OCI-LY3 (cell line): Measurements from ENCODE around the gene PDIA5.

Experiments used
- H2AFZ ChIP-seq: fragments of 200-600, 300-600 bp; shearing (Covaris generic); 2 replicates; pipeline ENCODE4 v1.6.0; 2014; ENCODE audit warnings: antibody characterized with exemption, low read depth, low read length
- H3K27ac ChIP-seq: fragments of 200-600, 300-600 bp; sonication (generic); 2 replicates; pipeline ENCODE4 v1.5.1; 2014; ENCODE audit warnings: mild to moderate bottlenecking, low read length, moderate library complexity, mixed read lengths
- H3K27me3 ChIP-seq: fragments of 200-600, 300-600 bp; sonication (generic); 2 replicates; pipeline ENCODE4 v1.6.1; 2014; ENCODE audit warnings: low read depth, low read length, mixed read lengths
- H3K36me3 ChIP-seq: fragments of 200-600, 300-600 bp; sonication (generic); replicated peaks from 2 replicates; pipeline ENCODE3; 2014; ENCODE audit warnings: low read depth, low read length, mixed read lengths
- H3K4me1 ChIP-seq: fragments of 300-600, 200-600 bp; sonication (generic); 2 replicates; pipeline ENCODE4 v1.6.1; 2014; ENCODE audit warnings: low read length, mixed read lengths
- H3K4me2 ChIP-seq: fragments of 200-600, 300-600 bp; sonication (generic); 2 replicates; pipeline ENCODE4 v1.6.1; 2014; ENCODE audit warnings: low read length, mixed read lengths
- H3K4me3 ChIP-seq: fragments of 300-600, 200-600 bp; sonication (generic); 2 replicates; pipeline ENCODE4 v1.5.1; 2014; ENCODE audit warnings: antibody characterized with exemption, mild to moderate bottlenecking, low read length, moderate library complexity
- H3K79me2 ChIP-seq: fragments of 300-600, 200-600 bp; shearing (Covaris generic); 2 replicates; pipeline ENCODE4 v1.6.1; 2014; ENCODE audit warnings: mild to moderate bottlenecking, low read length, mixed read lengths
- H3K9ac ChIP-seq: fragments of 300-600, 200-600 bp; shearing (Covaris generic); 2 replicates; pipeline ENCODE4 v1.6.0; 2014; ENCODE audit warnings: mild to moderate bottlenecking, low read length, moderate library complexity
- H3K9me3 ChIP-seq: fragments of 200-600, 300-600 bp; shearing (Covaris generic); 2 replicates; pipeline ENCODE4 v1.6.1; 2014; ENCODE audit warnings: low read length, mixed read lengths; ENCODE audit not compliant: insufficient read depth
- H4K20me1 ChIP-seq: fragments of 200-600, 300-600 bp; sonication (generic); 2 replicates; pipeline ENCODE4 v1.6.1; 2016; ENCODE audit warnings: low read length, mixed read lengths; ENCODE audit not compliant: insufficient read depth
- EZH2phosphoT487 ChIP-seq: fragments of 200-600 bp; shearing (Covaris generic); IDR thresholded peaks from 2 replicates; pipeline ENCODE4 v1.6.1; 2018; ENCODE audit warnings: antibody characterized with exemption, mixed run types, low read depth
- TF ChIP-seq, protein P1 (sequence below): fragments of 200-600, 300-600 bp; sonication (generic); IDR thresholded peaks from 2 replicates; pipeline ENCODE4 v1.5.1; 2014; ENCODE audit warnings: antibody characterized with exemption, low read length, low read depth

Gene PDIA5

DNA sequence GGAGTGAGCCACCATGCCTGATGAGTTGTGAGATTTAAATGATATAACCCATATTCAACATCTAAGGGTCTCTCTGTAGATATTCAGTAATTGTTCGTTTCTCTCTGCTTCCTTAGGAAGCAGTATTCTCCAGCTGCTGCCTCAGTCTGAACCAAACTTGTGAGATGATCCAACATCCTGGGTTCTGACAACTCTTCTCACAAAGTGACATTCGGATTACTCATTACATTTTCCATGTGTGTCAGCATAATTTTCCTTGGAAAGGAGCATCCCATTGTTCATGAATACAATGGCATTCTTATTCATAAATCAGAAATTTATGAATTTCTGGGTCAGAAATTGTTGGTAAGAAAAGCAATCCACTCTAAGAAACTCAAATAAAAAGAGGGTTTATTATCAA lies 119.9 kb downstream of the PDIA5 start:
- no peaks in the 10 kb centered on the region for H3K36me3 ChIP-seq
- H3K9ac ChIP-seq = no peak overlapping the region

DNA sequence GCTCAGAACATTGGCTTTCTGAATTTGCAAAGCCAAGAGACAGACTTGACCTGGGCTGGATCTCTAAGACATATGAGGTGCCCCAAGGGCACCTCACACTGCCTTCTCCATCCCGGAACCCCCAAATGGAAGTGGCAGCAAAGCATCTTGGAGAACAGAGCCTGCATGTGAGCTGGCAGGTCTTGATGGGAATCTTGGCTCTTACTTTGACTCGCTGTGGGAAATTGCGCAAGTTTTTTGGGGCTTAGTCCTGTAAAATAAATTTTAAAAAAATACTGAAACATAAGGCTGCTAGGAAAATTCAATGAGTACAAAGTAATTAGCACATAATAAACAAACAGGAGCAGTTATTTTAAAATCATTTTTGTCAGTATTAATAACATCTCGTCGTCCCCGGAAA lies 121.2 kb downstream of the PDIA5 start:
- Histone ChIP-seq H2AFZ (no peak overlapping the region), H3K9me3 (no peaks in the 10 kb centered on the region), H4K20me1 (no peaks in the 10 kb centered on the region), H3K27me3 (no peaks in the 10 kb centered on the region), H3K4me2 (no peak overlapping the region), H3K9ac (no peak overlapping the region), H3K4me3 (no peak overlapping the region), H3K79me2 (no peaks in the 10 kb centered on the region), H3K36me3 (no peaks in the 10 kb centered on the region), H3K4me1 (no peaks in the 10 kb centered on the region), H3K27ac (no peak overlapping the region)
- TF ChIP-seq EZH2phosphoT487 = no peak
- TF ChIP-seq, protein P1, sequence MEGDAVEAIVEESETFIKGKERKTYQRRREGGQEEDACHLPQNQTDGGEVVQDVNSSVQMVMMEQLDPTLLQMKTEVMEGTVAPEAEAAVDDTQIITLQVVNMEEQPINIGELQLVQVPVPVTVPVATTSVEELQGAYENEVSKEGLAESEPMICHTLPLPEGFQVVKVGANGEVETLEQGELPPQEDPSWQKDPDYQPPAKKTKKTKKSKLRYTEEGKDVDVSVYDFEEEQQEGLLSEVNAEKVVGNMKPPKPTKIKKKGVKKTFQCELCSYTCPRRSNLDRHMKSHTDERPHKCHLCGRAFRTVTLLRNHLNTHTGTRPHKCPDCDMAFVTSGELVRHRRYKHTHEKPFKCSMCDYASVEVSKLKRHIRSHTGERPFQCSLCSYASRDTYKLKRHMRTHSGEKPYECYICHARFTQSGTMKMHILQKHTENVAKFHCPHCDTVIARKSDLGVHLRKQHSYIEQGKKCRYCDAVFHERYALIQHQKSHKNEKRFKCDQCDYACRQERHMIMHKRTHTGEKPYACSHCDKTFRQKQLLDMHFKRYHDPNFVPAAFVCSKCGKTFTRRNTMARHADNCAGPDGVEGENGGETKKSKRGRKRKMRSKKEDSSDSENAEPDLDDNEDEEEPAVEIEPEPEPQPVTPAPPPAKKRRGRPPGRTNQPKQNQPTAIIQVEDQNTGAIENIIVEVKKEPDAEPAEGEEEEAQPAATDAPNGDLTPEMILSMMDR = no peak

More for the DNA sequence above, 119.9 kb downstream of the PDIA5 start:
- H3K9me3 ChIP-seq = no peaks in the 10 kb centered on the region
- no peak overlapping the region for H2AFZ ChIP-seq
- H3K27ac ChIP-seq = no peak overlapping the region
- H4K20me1 ChIP-seq = no peaks in the 10 kb centered on the region
- no peak overlapping the region for H3K4me3 ChIP-seq
- no peak for TF ChIP-seq EZH2phosphoT487
- TF ChIP-seq, protein P1 = no peak
- H3K4me2 ChIP-seq = no peak overlapping the region
- no peaks in the 10 kb centered on the region for H3K4me1 ChIP-seq
- no peaks in the 10 kb centered on the region for H3K27me3 ChIP-seq
- no peaks in the 10 kb centered on the region for H3K79me2 ChIP-seq

- TF ChIP-seq EZH2phosphoT487 = no peak
- TF ChIP-seq, protein P1 = no peak
- Histone ChIP-seq H3K4me1 (no peaks in the 10 kb centered on the region), H3K9me3 (no peaks in the 10 kb centered on the region), H3K27ac (no peak overlapping the region), H3K79me2 (no peaks in the 10 kb centered on the region), H3K36me3 (no peaks in the 10 kb centered on the region), H2AFZ (no peak overlapping the region), H3K9ac (no peak overlapping the region), H3K4me3 (no peak overlapping the region), H3K27me3 (no peaks in the 10 kb centered on the region), H4K20me1 (no peaks in the 10 kb centered on the region), H3K4me2 (no peak overlapping the region)
These were observed 126.8 kb downstream of the PDIA5 start for GRCh38 chr3:123193448-123194101.

GRCh38 chr3:123194552-123194951 lies 127.7 kb downstream of the PDIA5 start:
- Histone ChIP-seq H3K4me2 (no peak overlapping the region), H3K4me1 (no peaks in the 10 kb centered on the region)
- TF ChIP-seq, protein P1 = no peak

More at GRCh38 chr3:123194552-123194951, 127.7 kb downstream of the PDIA5 start:
- H3K36me3 ChIP-seq = no peaks in the 10 kb centered on the region
- H4K20me1 ChIP-seq = no peaks in the 10 kb centered on the region
- H3K27me3 ChIP-seq = no peaks in the 10 kb centered on the region
- no peak overlapping the region for H3K4me3 ChIP-seq
- no peaks in the 10 kb centered on the region for H3K79me2 ChIP-seq
- H3K9me3 ChIP-seq = no peaks in the 10 kb centered on the region
- no peak overlapping the region for H3K27ac ChIP-seq
- H2AFZ ChIP-seq = no peak overlapping the region
- H3K9ac ChIP-seq = no peak overlapping the region
